Measurements from ENCODE around the gene FHL3.

DNA sequence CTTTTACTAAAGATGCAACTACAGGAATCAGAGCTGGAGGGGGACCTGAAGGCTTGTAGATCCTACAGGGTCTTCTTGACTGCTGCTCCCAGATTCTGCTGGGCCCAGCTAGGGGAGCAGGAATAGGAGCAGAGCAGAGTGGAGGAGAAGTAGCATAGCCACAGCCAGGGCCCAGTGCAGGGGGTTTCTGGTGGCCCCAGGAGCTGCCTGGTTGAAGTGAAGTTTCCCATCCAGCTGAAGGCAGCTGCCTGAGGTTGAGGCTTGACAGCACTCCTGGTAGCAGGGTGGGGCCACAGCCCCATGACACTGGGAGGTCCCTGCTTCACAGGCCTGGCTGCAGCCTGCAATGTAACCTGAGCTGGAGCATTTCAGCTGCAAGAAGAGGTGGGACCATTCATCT, 56.5 kb downstream of the FHL3 start:
- TF ChIP-seq, protein P1, sequence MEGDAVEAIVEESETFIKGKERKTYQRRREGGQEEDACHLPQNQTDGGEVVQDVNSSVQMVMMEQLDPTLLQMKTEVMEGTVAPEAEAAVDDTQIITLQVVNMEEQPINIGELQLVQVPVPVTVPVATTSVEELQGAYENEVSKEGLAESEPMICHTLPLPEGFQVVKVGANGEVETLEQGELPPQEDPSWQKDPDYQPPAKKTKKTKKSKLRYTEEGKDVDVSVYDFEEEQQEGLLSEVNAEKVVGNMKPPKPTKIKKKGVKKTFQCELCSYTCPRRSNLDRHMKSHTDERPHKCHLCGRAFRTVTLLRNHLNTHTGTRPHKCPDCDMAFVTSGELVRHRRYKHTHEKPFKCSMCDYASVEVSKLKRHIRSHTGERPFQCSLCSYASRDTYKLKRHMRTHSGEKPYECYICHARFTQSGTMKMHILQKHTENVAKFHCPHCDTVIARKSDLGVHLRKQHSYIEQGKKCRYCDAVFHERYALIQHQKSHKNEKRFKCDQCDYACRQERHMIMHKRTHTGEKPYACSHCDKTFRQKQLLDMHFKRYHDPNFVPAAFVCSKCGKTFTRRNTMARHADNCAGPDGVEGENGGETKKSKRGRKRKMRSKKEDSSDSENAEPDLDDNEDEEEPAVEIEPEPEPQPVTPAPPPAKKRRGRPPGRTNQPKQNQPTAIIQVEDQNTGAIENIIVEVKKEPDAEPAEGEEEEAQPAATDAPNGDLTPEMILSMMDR (IDR thresholded peaks at IDR 0.05) = no peak
- no peak for TF ChIP-seq POLR2A (IDR thresholded peaks at IDR 0.05)
